Progenitor cell of endocrine pancreas (in vitro differentiated cells): ENCODE measurements around the gene ARHGAP20. TPM values are rescaled to one million over a fixed set of nuclear protein-coding genes. Genes with fewer than 3 reads are reported as not detected.

Source experiments
- DNase-seq: peaks from one replicate; pipeline ENCODE4 v3.0.0; 2021; ENCODE audit warnings: low spot score; ENCODE audit not compliant: unreplicated experiment
- H3K27ac Mint-ChIP-seq: 2 replicates; pipeline ENCODE4 v1.8.0; 2021; ENCODE audit warnings: mild to moderate bottlenecking, moderate library complexity, mixed read lengths
- H3K27me3 Mint-ChIP-seq: 2 replicates; pipeline ENCODE4 v1.8.0; 2021; ENCODE audit warnings: mixed read lengths
- H3K36me3 Mint-ChIP-seq: 2 replicates; pipeline ENCODE4 v1.8.0; 2022; ENCODE audit warnings: mixed read lengths; ENCODE audit not compliant: insufficient read depth
- H3K4me1 Mint-ChIP-seq: 2 replicates; pipeline ENCODE4 v1.8.0; 2021; ENCODE audit warnings: low read depth, mixed read lengths
- H3K4me3 Mint-ChIP-seq: 2 replicates; pipeline ENCODE4 v1.8.0; 2021; ENCODE audit warnings: low read depth, mild to moderate bottlenecking, moderate library complexity, mixed read lengths
- H3K9me3 Mint-ChIP-seq: 2 replicates; pipeline ENCODE4 v1.8.0; 2021; ENCODE audit warnings: low read depth, mixed read lengths
- total RNA-seq: library from RNA; stranded (reverse); gene quantifications from 2 replicates; pipeline ENCODE4 v1.2.1, GENCODE V29; 2021
- TF ChIP-seq, protein P1 (sequence below): fragments of 200-600 bp; sonication (generic); IDR thresholded peaks from one replicate; pipeline ENCODE4 v1.5.0; 2021; ENCODE audit warnings: antibody characterized with exemption, mild to moderate bottlenecking; ENCODE audit not compliant: unreplicated experiment

The ARHGAP20 gene
- total RNA-seq, 1 donor from 2014 or later: 0.14 TPM

DNA sequence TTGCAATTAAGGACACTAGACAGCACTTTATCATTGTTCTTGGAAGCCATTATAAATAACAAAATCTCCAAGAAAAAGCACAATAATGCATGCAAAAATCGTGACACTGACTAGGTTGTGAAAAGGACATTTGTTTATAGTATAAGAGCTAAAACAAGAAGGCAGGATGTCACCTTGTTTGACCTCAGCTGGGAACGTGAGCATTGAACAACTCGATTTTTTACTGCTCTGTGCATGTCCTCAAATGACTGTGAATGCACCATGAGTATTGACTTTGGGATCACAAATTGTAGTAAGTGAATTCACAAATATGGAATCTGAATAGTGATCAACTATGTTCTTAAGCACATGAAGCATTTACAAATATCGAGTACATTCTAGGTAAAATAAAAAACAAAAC lies 35.3 kb upstream of the ARHGAP20 start:
- no peaks in the 10 kb centered on the region for H3K4me1 Mint-ChIP-seq
- DNase-seq: no peak
- H3K27ac Mint-ChIP-seq: no peak overlapping the region
- peaks cover 20% of the 10 kb centered on the region for H3K9me3 Mint-ChIP-seq
- TF ChIP-seq, protein P1, sequence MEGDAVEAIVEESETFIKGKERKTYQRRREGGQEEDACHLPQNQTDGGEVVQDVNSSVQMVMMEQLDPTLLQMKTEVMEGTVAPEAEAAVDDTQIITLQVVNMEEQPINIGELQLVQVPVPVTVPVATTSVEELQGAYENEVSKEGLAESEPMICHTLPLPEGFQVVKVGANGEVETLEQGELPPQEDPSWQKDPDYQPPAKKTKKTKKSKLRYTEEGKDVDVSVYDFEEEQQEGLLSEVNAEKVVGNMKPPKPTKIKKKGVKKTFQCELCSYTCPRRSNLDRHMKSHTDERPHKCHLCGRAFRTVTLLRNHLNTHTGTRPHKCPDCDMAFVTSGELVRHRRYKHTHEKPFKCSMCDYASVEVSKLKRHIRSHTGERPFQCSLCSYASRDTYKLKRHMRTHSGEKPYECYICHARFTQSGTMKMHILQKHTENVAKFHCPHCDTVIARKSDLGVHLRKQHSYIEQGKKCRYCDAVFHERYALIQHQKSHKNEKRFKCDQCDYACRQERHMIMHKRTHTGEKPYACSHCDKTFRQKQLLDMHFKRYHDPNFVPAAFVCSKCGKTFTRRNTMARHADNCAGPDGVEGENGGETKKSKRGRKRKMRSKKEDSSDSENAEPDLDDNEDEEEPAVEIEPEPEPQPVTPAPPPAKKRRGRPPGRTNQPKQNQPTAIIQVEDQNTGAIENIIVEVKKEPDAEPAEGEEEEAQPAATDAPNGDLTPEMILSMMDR: no peak
- H3K27me3 Mint-ChIP-seq: no peaks in the 10 kb centered on the region
- H3K4me3 Mint-ChIP-seq: no peak overlapping the region
- H3K36me3 Mint-ChIP-seq: no peaks in the 10 kb centered on the region

DNA sequence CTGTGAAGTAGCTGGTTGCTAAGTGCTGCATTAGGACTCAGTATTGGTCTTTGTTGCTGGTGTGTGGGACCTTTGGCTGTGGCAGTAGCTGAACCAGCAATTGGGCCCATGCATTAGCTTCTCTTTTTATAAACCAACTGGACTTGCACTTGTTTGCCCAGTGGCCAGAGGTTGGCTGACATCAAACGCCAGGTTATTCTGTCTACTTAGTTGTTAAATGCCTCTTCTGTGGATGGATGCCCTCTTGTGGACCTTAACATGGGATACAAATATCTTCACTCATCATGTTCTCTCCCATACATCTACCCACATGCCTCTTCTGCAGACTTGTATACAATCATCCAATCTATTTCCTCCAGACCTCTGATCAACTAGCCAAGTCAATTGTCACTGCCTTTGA lies 26.4 kb upstream of the ARHGAP20 start:
- H3K36me3 Mint-ChIP-seq: no peaks in the 10 kb centered on the region
- H3K27me3 Mint-ChIP-seq: no peaks in the 10 kb centered on the region
- no peak for DNase-seq
- no peaks in the 10 kb centered on the region for H3K4me1 Mint-ChIP-seq
- TF ChIP-seq, protein P1: no peak
- no peak overlapping the region for H3K27ac Mint-ChIP-seq
- H3K9me3 Mint-ChIP-seq: no peaks in the 10 kb centered on the region
- no peak overlapping the region for H3K4me3 Mint-ChIP-seq

- TF ChIP-seq, protein P1: no peak
- no peaks in the 10 kb centered on the region for H3K9me3 Mint-ChIP-seq
- H3K27ac Mint-ChIP-seq: no peak overlapping the region
- no peak for DNase-seq
- H3K27me3 Mint-ChIP-seq: peaks cover 2% of the 10 kb centered on the region
- no peaks in the 10 kb centered on the region for H3K4me1 Mint-ChIP-seq
- H3K4me3 Mint-ChIP-seq: no peak overlapping the region
- H3K36me3 Mint-ChIP-seq: no peaks in the 10 kb centered on the region
These were observed 25.4 kb upstream of the ARHGAP20 start for GRCh38 chr11:110737593-110737992.

GRCh38 chr11:110736171-110736553 lies 23.9 kb upstream of the ARHGAP20 start:
- Mint-ChIP-seq H3K27ac (no peak overlapping the region), H3K4me3 (no peak overlapping the region)

GRCh38 chr11:110735455-110736170 lies 23.4 kb upstream of the ARHGAP20 start:
- TF ChIP-seq, protein P1: no peak
- Mint-ChIP-seq H3K4me3 (no peak overlapping the region), H3K27ac (no peak overlapping the region), H3K9me3 (no peaks in the 10 kb centered on the region), H3K36me3 (no peaks in the 10 kb centered on the region), H3K27me3 (peaks cover 2% of the 10 kb centered on the region), H3K4me1 (no peaks in the 10 kb centered on the region)
- DNase-seq: no peak

More at GRCh38 chr11:110736171-110736553, 23.9 kb upstream of the ARHGAP20 start:
- no peaks in the 10 kb centered on the region for H3K9me3 Mint-ChIP-seq
- peaks cover 2% of the 10 kb centered on the region for H3K27me3 Mint-ChIP-seq
- no peaks in the 10 kb centered on the region for H3K4me1 Mint-ChIP-seq
- TF ChIP-seq, protein P1: no peak
- no peak for DNase-seq
- no peaks in the 10 kb centered on the region for H3K36me3 Mint-ChIP-seq
